GM12801 (cell line): Measurements from ENCODE around the gene TMTC3.

ENCODE experiments used
- CTCF ChIP-seq: IDR thresholded peaks from one replicate; pipeline ENCODE4 v1.5.1; 2011; ENCODE audit warnings: control low read depth; ENCODE audit not compliant: insufficient read length; ENCODE audit errors: extremely low read depth

TMTC3 gene

GRCh38 chr12:88187571-88187970, 45.5 kb downstream of the TMTC3 start:
- TF ChIP-seq CTCF = no peak

GRCh38 chr12:88188180-88188579, 46.1 kb downstream of the TMTC3 start:
- TF ChIP-seq CTCF = no peak

GRCh38 chr12:88192426-88192825, 50.3 kb downstream of the TMTC3 start:
- TF ChIP-seq CTCF = no peak

GRCh38 chr12:88194868-88195267, 52.8 kb downstream of the TMTC3 start:
- no peak for TF ChIP-seq CTCF

GRCh38 chr12:88200029-88200428, 57.9 kb downstream of the TMTC3 start:
- no peak for TF ChIP-seq CTCF

- TF ChIP-seq CTCF = no peak
Measured at GRCh38 chr12:88202500-88202899, 60.4 kb downstream of the TMTC3 start.

GRCh38 chr12:88206601-88207000, 64.5 kb downstream of the TMTC3 start:
- no peak for TF ChIP-seq CTCF

GRCh38 chr12:88207921-88208620, 66.0 kb downstream of the TMTC3 start:
- TF ChIP-seq CTCF = no peak
